NCI-H524 (cell line): Measurements from ENCODE around the gene RLF.
"Not testable (repeated sequence)": the region's sequence is repeated elsewhere in the genome, so short reads cannot be mapped to it uniquely, and the experiment has no call there.

Experiments
- DNase-seq, 2 experiments: peaks; one replicate each; lab custom pipeline; 2025; lab: John Stamatoyannopoulos, UW

The RLF gene

DNA sequence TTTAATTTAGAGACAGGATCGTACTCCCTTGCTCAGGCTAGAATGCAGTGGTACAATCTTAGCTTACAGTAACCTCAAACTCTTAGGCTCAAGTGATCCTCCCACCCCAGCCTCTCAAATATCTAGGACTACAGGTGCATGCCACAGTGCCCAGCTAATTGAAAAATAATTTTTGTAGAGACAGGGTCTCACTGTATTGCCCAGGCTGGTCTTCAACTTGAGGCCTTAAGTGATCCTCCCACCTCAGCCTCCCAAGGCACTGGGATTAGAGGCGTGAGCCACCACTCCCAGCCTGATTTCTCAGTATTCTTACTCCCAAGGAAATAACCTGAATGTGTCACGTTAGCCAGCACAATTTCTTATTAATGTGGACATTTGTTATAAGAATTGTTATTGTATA is 9.8 kb downstream of the RLF start:
- no peak for DNase-seq

DNA sequence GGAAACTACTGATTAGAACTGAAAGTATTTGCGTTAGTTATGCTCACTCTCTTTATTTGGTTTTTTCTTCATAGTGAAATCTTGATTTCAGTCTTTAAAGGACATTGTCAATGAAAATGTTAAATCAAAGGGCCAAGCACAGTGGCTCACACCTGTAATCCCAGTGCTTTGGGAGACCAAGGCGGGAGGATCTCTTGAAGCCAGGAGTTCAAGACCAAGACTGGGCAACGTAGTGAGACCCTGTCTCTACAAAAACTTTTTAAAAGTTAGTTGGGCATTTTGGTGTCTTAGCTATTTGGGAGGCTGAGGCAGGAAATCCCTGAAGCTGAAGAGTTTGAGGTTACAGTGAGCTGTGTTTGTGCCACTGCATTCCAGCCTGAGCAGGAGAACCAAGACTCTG is 13.6 kb downstream of the RLF start:
- DNase-seq, result no peak

DNA sequence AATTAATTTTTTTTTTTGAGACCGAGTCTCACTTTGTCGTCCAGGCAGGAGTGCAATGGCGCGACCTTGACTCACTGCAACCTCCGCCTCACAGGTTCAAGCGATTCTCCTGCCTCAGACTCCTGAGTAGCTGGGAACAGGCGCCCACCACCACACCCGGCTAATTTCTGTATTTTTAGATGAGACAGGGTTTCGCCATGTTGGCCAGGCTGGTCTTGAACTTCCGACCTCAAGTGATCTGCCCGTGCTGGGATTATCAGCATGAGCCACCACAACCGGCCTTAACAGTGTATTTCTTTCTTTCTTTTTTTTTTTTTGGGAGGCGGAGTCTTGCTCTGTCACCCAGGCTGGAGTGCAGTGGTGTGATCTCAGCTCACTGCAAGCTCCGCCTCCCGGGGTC is 15.8 kb downstream of the RLF start:
- DNase-seq, result not testable (repeated sequence)

DNA sequence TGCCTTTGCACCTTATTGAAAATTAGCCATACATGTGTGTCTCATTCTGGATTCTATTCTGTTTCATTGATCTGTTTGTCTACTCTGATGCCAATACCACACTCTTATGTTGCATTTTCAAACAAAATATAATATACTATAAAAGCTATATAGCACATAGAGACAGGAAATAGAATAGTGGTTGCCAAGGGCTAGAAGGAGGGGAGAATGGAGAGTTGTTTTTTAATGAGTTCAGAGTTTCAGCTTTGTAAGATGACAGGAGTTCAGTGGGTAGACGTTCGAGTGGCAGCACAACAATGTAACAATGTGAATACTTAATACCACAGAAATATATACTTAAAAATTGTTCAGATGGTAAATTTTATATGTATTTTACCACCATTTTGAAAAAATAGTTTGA is 17.0 kb downstream of the RLF start:
- DNase-seq, result no peak

DNA sequence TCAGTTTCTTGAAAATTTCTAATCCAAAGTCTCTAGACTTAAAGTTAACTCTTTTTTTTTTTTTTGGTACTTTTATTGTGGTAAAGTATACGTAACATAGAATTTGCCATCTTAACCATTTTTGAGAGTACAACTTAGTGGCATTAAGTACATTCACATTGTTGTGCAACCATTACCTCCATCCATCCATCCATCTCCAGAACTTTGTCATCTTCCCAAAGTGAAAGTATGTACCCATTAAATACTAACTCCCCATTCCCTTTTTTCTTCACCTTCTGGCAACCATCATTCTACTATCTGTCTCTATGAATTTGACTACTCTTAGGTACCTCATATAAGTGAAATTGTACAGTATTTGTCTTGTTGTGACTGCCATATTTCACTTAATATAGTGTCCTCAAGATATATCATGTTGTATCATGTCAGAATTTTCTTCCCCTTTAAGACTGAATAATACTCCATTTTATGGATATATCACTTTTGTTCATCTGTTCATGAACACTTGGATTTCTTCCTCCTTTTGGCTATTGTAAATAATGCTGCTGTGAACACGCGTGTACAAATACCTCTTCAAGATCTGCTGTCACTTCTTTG is 18.4 kb downstream of the RLF start:
- no peak for DNase-seq

DNA sequence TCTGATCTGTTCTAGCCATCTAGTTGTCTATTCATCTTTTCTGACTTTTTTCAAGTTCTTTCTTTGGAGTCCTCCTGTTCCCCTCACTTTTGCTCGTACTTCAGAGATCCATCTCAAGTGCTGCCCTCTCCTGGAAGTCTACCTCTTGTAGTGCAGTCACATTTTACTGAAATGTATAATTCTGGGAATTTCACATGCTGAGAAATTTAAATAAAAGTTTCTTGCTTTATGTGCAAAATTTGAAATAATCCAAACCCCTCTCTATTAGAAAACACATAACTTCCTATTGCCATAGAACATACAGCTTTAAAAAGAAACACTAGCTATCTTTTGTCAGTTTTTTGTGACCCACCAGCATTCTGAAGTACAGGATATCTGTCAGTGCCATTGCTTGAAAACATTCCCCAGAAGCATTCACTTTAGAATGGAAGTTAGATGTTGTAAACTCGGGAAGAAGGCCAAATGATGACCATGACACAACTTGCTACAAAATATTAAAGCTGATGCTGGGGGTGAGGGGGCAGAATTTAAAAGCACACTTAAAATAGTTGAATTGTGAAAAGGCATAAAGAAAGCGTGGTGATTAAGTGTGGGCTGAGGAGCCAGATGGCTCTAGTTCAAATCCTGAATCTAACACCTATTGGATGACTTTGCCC is 22.0 kb downstream of the RLF start:
- peak in 1 of 2 experiments; percentile 47 for DNase-seq

DNA sequence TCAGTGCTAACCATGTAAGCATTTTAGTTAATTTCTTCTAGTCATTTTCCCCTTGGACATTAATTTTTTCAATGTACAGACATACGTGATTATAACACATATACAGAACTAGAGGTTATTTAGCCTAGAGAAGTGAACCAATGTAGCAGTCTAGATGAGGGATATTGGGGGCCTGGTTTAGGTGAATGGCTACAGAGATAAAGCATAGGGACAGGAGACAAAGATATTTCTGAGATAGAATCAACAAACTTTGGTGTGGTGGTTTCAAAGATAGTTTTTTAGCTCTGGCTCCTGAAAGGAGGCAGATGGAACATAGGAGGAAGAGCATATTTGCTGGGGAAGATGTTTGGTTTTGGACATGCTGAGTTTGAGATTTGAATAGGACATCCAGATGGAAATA is 23.0 kb downstream of the RLF start:
- no peak for DNase-seq

DNA sequence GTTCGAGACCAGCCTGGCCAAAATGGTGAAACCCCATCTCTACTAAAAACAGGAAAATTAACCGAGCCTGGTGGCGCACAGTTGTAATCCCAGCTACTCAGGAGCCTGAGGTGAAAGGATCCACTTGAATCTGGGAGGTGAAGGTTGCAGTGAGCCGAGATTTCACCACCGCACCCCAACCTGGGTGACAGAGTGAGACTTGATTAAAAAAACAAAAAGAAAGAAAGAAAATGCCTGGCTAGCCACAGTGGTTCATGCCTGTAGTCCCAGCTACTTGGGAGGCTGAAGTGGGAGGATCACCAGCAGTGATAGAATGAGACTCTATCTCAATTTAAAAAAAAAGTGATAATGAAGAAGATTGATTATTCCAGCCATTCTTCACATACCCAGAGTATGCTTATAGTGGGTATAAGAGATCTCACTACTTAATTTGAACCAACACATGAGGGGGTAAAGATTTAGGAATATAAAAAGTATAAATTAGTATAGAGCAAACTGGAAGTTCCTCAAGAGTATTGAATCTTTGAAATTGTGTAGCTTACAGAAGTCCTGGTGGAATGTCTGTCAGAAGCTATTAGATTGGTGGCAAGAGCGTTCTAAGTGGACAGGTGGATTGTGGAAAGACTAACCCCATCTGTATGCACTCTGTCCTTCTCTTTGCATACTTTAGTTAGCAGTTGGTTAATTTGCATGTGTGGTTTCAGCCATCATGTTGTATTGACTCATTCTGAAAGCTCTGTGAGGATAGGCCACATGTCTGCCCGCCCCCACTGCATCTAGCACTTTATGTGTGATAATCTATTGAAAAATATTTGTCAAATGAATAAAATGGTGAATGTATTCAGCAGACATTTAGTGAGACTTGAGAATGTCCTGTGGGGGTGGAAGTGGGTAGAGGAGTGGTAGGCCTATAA is 25.0 kb downstream of the RLF start:
- peak in 1 of 2 experiments; percentile 53 for DNase-seq

DNA sequence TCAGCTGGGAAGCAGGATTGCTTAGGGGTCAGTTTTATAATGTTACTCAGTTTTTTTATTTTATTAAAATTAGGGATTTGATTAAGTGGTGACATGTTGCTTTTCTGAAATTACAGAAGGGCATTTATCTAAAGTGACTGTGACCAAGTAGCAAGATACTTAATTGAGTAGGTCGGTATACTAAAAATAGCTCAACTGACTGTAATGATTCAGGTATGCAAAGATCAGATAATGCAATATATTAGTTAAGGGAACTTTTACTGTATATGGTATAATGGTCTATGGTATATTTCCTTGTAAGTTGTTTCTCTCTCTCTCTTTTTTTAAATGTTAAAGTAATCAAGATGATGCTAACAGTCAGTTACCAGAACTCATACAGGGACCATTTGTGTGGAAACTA is 26.2 kb downstream of the RLF start:
- no peak for DNase-seq

DNA sequence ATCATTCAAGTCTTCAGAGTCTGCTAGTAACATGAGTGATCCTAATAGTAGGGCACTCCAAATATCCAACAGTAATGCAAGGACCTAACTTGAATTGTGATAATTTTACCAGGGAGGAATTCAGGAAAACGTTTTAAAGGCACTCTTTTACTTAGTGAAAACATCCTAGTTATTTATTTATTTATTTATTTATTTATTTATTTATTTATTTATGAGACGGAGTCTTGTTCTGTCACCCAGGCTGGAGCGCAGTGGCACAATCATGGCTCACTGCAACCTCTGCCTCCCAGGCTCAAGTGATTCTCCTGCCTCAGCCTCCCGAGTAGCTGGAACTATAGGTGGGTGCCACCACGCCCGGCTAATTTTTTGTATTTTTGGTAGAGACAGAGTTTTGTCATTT is 33.5 kb downstream of the RLF start:
- not testable (repeated sequence) for DNase-seq

DNA sequence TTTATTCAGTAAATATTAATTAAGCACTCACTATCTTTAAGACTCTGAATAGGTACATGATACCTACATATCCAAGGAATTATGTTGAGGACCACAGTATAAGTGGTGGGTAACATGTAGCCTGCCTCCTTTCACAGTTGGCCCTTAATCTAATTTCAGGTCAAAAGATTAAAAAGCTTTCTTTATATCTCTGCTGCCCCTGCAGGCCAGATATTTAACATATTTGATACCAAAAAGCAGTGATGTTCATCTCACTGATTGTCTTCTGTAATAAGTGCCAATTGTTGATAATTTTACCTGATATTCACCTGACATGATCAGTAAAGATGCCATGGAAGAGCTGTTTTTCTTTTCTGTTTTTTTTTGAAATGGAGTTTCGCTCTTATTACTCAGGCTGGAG is 36.5 kb downstream of the RLF start:
- no peak for DNase-seq

DNA sequence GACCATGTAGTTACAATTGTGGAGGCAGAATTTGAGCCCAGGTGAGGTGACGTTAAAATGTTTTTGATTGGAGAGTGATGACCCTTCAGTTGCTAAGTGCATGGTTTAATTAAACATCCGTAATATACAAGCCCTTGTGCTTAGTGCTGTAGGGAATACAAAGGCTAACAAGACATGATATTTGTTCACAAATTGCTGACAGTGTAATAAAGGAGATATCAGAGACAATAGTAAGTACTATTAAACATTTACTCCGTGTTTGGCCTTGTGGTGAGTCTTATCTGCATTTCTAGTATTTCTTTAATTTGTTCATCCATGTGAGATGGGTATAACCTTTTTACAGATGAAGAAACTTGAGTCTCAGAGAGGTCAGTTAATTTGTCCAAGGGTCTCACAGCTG is 37.9 kb downstream of the RLF start:
- no peak for DNase-seq

DNA sequence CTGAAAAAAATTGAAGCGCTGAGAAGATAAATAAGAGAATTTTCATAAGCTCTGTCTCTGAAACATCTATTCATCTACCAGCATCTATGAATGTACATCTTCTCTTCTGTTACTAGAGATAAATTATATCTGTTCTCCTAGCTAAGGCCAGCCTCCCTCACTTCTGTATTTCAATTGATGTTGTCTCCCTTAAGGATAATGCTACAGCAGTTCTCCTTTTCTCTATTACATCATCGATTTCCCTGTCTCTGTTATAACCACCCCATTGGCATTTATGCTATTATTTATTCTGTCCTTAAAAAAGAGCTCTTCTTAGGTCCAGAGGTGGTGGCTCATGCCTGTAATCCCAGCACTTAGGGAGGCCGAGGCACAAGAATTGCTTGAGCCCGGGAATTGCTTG is 43.7 kb downstream of the RLF start:
- DNase-seq, result no peak

DNA sequence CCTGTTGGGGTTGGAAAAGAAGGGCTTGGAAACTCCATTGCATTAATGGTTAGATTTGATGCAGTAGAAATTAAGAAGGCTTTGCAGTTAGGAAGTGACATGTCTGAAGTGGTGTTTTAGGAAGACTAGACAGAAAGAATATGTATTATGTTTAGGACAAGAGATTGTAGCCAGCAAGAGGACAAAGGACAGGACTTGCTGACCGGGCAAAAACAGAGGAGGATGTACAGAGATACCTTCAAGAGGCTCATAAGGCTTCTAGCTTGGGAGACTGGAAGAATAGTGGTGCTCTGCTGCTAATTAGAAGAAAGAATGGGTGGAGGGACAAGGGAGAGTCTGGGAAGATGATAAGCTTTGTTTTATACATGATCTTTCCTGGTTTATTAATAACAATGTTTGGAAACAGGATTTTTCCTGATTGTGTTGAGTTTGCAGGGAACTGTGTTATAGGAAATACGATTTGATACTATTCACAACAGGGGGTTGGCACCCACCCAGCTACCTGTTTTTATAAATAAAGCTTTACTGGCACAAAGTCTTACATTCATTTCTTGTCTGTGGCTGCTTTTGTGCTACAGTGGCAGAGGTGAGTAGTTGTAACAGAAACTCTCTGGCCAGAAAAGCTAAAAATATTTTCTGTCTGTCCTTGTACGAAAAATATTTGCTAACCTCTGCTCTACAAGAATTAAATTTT is 49.5 kb downstream of the RLF start:
- no peak for DNase-seq

DNA sequence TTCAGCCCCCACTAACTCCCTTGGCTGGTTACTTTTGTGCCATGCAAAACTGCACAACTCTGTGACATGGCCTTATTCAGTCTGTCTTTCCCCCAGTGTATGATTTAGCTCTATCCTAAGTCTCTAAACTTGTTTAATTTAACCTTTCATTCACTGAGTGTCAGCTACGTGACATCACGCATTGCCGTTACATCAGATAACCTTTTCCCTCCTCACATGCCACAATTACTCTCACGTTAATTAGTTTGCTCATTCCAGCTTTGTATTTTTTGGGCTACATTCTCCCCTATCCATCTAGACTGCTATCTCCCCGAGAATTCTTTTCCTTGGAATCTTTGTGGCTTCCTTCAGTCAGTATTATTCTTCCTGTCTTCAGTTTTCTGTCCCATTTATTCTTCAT is 57.1 kb downstream of the RLF start:
- DNase-seq, result no peak

DNA sequence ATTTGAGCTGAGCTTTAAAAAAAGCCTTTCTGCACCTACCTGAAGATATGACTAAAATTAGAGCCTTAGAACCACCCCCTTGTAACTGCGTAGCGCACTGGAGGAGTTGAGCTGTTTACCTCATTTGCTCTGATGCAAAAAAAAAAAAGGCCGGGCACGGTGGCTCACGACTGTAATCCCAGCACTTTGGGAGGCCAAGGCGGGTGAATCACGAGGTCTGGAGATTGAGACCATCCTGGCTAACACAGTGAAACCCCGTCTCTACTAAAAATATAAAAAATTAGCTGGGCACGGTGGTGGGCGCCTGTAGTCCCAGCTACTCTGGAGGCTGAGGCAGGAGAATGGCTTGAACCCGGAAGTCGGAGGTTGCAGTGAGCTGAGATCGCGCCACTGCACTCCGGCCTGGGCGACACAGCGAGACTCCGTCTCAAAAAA is 60.3 kb downstream of the RLF start:
- DNase-seq, result not testable (repeated sequence)

DNA sequence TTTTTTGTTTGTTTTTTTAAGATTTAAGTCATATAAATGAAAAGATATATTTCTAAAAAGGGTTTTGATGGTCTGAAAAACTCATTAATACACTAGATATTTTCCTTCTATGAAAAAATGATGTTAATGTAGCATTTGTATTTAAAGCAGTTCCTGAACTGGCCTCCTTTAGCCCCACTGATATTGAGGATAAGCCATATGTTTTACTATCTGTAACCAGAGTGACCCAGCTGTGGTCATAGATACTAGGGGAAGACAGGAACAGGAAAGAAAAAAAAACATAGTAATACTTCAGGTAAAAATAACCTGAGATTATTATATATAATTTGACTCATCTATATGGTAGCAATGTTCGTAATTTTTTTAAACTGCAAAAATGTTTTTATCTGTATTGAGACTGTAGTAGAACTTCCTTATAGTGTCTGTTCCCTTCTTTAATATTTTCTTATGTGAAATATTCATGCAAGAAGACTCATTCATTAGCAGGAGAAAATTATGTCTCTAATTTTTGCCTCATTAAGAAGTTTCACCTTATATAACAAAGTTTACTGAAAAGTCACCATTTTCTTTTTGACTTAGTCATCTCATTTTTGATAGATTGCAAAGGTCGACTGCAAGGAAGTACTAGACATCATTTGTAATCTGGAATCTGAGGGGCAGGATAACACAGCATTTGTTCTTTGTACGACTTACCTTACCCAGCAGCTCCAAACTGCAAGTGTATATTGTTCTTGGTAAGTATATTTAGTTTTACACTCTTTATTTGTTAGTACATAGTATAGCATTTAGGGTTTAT is 61.0 kb downstream of the RLF start:
- DNase-seq, result no peak

DNA sequence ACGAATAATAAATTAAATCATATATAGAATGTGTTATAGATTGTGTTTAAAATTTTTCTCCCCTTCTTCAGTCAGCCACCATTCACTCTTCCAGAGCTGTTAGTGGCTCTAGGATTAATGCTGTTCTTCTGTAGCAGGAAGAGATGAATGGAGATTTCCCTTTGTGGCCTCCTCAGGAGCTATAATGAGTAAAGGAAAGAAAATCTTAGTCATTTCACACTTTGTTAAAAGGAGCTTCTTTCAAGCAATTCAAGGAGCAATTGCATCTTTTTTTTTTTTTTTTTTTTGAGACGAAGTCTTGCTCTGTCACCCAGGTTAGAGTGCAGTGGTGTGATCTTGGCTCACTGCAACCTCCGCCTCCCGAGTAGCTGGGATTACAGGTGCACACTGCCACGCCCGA is 62.9 kb downstream of the RLF start:
- no peak for DNase-seq

DNA sequence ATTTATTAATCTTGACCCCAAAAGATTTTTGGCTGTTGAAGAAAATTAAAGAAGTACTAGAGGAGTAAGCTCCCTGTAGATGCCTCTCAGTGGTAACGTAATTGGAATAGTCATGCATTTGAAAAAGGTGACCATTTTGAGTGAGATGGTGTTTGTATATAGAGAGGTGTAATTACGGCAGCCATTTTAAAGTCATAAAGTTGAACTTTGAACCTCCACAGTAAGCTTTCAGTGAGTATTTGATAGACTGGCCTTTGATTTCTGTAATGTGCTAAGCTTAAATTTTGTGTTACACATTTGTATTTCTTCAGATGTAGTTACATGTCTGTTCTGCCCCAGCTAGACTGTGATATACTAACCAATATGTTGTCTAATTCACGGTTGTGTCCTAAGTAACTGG is 65.0 kb downstream of the RLF start:
- DNase-seq, result no peak

DNA sequence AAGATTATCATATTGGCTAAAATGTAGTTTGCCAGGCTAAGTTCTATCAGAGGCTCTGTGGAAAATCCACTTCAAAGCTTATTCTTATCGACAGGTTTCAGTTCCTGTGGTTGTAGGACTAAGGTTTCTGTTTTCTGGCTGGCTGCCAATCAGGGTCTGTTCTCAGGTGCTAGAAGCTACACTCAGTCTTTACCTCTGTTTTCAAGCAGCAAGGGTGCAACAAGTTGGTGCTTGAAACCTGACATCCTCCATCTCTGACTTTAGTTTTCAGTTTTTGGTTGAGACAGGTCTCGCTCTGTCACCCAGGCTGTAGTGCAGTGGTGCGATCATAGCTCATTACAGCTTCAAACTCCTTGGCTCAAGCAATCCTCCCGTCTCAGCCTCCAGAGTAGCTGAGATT is 71.3 kb downstream of the RLF start:
- DNase-seq, result no peak

DNA sequence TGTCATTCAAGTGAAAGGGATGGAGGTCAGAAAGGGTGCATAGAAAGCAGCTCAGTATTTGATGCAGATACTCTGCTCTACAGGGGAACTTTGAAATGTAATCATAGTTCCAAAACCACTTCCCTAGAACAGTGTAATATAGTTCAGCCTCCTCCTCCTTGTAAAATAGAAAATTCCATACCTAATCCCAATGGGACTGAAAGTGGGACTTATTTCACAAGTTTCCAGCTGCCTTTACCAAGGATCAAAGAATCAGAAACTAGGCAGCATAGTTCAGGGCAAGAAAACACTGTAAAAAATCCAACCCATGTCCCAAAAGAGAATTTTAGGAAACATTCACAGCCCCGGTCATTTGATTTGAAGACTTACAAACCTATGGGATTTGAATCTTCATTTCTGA is 78.4 kb downstream of the RLF start:
- no peak for DNase-seq

DNA sequence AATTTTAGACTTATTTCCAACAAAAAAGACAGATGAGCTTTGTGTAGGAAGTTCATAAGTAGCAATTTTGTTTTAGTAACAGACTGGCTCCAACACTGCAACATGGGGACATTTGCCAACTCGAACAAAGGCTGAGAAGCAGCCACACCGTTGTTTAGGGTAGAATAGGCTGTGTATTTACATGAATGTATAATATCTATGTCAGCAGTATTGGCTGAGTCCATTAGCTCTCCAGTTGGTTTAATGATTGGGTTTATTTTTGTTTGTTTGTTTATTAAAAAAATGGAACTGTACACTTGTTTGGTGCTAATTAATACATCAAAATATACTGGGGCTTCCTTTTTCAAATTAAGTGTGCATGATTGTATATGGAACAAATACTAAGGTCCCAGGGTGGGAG is 79.2 kb downstream of the RLF start:
- DNase-seq, result no peak
